Astrocyte (in vitro differentiated cells and primary cell): ENCODE results near the gene CRACR2A.

ENCODE experiments used
- EZH2 ChIP-seq: IDR thresholded peaks from 2 replicates; pipeline ENCODE4 v1.6.1; 2012; ENCODE audit warnings: mild to moderate bottlenecking, low read length, inconsistent platforms; ENCODE audit not compliant: insufficient read depth
- TF ChIP-seq, protein P1 (sequence below): IDR thresholded peaks from 2 replicates; pipeline ENCODE4 v1.5.1; 2011; ENCODE audit warnings: low read depth, mild to moderate bottlenecking, inconsistent platforms, low read length, moderate library complexity; ENCODE audit not compliant: insufficient read depth

DNA sequence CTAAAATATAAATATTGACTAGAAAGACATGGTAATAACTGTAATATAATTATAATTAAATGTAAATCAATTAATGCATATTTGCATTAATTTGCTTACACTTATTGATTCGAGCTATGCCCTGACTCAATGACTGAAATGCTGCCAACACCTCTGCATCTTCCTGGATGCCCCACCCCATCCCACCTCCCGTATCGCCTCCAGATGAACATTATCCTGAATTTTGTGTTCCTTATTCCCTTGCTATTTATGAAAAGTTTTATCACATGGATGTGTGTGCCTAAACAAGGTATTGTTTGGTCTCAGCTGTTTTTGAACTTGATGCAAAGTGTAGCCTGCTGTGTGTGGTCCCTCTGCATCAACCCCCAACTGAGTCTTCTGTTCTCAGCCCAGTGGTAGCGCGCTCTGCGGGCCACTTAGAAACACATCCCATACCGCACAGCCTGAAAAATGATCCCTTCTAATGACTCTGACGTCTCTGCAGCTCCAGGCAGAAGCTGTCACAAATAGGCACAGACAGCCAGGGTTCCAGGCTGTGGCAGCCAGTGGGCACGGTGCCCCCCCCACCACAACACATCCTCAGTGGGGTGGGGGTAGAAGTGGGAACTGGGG lies 165.4 kb downstream of the CRACR2A start:
- TF ChIP-seq, protein P1, sequence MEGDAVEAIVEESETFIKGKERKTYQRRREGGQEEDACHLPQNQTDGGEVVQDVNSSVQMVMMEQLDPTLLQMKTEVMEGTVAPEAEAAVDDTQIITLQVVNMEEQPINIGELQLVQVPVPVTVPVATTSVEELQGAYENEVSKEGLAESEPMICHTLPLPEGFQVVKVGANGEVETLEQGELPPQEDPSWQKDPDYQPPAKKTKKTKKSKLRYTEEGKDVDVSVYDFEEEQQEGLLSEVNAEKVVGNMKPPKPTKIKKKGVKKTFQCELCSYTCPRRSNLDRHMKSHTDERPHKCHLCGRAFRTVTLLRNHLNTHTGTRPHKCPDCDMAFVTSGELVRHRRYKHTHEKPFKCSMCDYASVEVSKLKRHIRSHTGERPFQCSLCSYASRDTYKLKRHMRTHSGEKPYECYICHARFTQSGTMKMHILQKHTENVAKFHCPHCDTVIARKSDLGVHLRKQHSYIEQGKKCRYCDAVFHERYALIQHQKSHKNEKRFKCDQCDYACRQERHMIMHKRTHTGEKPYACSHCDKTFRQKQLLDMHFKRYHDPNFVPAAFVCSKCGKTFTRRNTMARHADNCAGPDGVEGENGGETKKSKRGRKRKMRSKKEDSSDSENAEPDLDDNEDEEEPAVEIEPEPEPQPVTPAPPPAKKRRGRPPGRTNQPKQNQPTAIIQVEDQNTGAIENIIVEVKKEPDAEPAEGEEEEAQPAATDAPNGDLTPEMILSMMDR: no peak
- no peak for TF ChIP-seq EZH2
